HG03571 (cell line): ENCODE results near the gene SFTA2.
"Not testable (repeated sequence)": the region's sequence is repeated elsewhere in the genome, so short reads cannot be mapped to it uniquely, and the experiment has no call there.

Source experiments
- ATAC-seq: cut with Tn5 transposase; IDR thresholded peaks from one replicate; pipeline ENCODE4 v1.9.1; 2021; ENCODE audit not compliant: unreplicated experiment

The SFTA2 gene

GRCh38 chr6:30914076-30914853 is 17.7 kb downstream of the SFTA2 start, which contains the start of gene VARS2:
Gene VARS2 (plus strand): TSS chr6:30914238. CDS start chr6:30914837, 599 bp downstream.
- peak; percentile 79 for ATAC-seq

DNA sequence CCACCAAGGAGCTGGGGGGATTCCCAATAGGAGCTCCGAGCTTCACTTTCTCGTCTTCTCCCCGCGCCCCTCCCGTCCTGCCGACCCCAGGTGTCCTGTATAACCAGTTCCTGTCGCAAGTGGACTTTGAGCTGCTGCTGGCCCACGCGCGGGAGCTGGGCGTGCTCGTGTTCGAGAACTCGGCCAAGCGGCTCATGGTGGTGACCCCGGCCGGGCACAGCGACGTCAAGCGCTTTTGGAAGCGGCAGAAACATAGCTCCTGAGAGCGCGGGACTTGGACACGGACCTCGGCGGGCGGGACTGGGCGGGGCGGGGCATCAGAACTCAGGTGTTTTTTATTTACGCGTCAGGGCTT is 18.3 kb downstream of the SFTA2 start:
- ATAC-seq, result peak; percentile 21

GRCh38 chr6:30912746-30913520 is 19.0 kb downstream of the SFTA2 start:
- ATAC-seq, result no peak

GRCh38 chr6:30910473-30910872 is 21.5 kb downstream of the SFTA2 start:
- not testable (repeated sequence) for ATAC-seq

GRCh38 chr6:30908700-30909099 is 23.3 kb downstream of the SFTA2 start:
- no peak for ATAC-seq

GRCh38 chr6:30907758-30908591 is 24.0 kb downstream of the SFTA2 start, which contains the start of gene GTF2H4:
Gene GTF2H4 (plus strand): TSS chr6:30908207.
- ATAC-seq, result peak; percentile 92

DNA sequence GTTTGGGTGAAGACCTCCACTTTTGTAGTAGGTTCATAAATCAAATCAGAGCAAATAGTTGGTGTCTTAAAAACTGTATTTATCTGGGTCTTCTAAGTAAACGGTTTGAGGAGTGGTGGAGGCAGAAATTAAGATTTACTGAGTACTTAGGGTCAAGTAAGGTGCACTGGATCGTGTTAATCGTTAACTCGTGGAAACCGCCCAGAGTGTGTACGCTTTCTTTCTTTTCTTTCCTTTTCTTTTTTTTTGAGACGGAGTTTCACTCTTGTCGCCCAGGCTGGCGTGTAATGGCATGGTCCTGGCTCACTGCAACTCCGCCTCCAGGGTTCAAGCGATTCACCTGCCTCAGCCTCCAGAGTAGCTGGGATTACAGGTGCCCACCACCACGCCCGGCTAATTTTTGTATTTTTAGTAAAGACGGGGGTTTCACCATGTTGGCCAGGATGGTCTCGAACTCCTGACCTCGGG is 24.6 kb downstream of the SFTA2 start:
- not testable (repeated sequence) for ATAC-seq

DNA sequence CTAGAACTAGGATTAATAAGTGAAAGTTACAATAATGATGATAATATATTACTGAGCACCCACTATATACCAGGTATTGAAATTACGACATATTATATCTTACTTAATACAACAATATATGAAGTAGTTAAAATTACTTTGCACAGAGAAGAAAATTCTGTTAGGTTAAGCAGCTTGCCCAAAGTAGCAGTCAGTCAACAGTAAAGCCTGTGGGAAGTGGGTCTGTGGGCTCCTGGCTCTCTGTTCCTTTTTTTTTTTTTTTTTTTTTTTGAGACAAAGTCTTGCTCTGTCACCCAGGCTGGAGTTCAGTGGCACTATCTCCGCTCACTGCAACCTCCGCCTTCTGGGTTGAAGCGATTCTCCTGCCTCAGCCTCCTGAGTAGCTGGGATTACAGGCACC is 28.7 kb downstream of the SFTA2 start:
- no peak for ATAC-seq

DNA sequence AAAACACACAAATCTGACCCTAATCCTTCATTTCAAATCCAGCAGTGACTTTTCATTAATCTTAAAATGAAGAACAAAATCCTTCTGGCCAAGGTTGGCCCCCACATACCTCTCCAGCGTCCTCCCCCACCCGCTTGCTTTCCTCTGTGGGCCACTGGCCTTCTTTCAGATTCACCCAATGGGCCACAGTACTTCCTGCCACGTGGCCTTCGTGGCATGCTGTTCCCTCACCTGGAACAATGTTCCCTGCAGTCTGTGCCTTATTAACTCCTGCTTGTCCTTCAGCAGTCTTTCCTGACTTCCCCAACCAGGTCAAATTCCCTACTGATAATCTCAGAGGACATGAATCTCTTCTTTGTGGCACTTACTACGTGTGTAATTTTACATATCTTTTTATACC is 29.3 kb downstream of the SFTA2 start:
- no peak for ATAC-seq

- not testable (repeated sequence) for ATAC-seq
Measured at GRCh38 chr6:30902196-30902595, 29.8 kb downstream of the SFTA2 start.

DNA sequence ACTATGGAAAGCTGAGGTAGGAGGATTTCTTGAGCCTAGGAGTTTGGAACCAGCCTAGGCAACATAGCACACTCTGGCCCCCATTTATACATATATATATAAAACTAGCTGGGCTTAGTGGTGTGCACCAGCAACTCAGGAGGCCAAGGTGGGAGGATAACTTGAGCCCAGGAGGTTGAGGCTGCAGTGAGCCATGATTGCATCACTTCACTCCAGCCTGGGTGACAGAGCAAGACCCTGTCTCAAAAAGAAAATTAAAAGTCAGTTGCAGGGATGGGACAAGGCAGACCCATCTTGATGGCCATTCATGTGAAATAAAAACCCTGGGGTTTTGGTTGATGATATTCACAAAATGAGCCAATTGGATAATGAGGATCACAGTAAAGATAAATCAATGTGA is 30.5 kb downstream of the SFTA2 start:
- no peak for ATAC-seq

DNA sequence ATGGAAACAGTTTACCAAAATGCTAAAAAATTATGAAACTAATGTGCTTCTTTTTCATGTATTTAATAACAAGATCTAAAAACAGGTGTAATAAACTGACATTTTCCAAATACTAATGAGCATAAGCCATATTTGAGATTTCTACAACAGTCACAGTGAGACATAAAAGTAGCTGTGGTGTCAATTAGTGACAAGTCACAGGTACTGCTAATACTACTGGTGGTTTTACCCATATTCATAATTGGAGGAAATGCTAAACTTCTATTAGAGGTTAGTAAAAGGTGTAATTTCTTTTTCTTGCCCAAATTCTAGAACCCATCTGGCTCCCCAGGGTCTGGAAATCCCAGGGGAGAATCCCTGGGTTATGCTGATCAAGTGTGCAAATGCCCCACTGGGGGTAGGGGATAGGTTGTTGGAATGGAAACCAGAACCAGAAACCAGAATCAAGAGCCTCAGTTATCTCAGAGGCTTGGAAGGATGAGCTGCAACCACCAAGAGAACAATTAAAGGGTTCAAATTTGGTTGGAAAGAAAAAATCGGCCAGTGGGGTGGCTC is 31.0 kb downstream of the SFTA2 start:
- ATAC-seq, result no peak

- ATAC-seq, result no peak
Measured at GRCh38 chr6:30898750-30899360, 33.1 kb downstream of the SFTA2 start.

DNA sequence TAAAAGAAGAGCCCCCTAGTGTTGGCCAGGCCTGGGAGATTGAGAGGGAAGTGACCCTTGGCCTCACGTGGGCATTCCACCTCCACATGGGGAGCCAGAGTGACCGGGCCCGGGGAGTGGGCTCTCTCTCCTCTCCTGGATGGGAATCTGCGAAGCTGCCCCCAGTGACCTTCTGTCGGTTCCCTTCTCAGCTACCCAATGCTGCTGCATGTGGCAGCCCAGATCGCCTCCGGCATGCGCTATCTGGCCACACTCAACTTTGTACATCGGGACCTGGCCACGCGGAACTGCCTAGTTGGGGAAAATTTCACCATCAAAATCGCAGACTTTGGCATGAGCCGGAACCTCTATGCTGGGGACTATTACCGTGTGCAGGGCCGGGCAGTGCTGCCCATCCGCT is 34.1 kb downstream of the SFTA2 start:
- ATAC-seq, result no peak

DNA sequence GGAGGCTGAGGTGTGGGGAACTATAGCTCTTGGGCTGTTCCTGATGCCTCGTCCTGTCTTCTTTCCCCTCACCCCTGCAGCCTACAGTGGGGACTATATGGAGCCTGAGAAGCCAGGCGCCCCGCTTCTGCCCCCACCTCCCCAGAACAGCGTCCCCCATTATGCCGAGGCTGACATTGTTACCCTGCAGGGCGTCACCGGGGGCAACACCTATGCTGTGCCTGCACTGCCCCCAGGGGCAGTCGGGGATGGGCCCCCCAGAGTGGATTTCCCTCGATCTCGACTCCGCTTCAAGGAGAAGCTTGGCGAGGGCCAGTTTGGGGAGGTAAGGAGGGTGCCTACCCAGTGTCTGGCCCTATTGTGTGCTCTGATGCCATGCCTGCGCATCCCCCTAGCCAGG is 35.4 kb downstream of the SFTA2 start:
- ATAC-seq, result no peak

GRCh38 chr6:30895343-30895742 is 36.6 kb downstream of the SFTA2 start:
- ATAC-seq, result no peak

- no peak for ATAC-seq
Measured at GRCh38 chr6:30894935-30895334, 37.0 kb downstream of the SFTA2 start.

GRCh38 chr6:30894381-30894780 is 37.6 kb downstream of the SFTA2 start:
- ATAC-seq, result no peak

- no peak for ATAC-seq
Measured at GRCh38 chr6:30893666-30894065, 38.3 kb downstream of the SFTA2 start.

GRCh38 chr6:30893001-30893591 is 38.9 kb downstream of the SFTA2 start:
- no peak for ATAC-seq
